Measurements from ENCODE around the gene ZNF217.

GRCh38 chr20:53569606-53570307, 23.9 kb downstream of the ZNF217 start:
- TF ChIP-seq EGR1 (conservative IDR thresholded peaks at IDR 0.05), result no peak
- TF ChIP-seq CTCF (IDR thresholded peaks at IDR 0.05 in 2 of 3, conservative IDR thresholded peaks at IDR 0.05 in 1 of 3; ENCODE audit: insufficient read depth in 2 of 3, low read depth in 1 of 3, low read length in 3 of 3), result no peak
- no peak for TF ChIP-seq BHLHE40 (IDR thresholded peaks at IDR 0.05; ENCODE audit: low read length)
- no peak for TF ChIP-seq KDM4B (IDR thresholded peaks at IDR 0.05; ENCODE audit: borderline replicate concordance in 2 of 2, low read depth in 1 of 2)
- TF ChIP-seq POLR2A (conservative IDR thresholded peaks at IDR 0.05), result no peak
- no peak for TF ChIP-seq E4F1 (CRISPR knock-in tag; IDR thresholded peaks at IDR 0.05; ENCODE audit: borderline replicate concordance)
- TF ChIP-seq ZKSCAN8 (CRISPR knock-in tag; IDR thresholded peaks at IDR 0.05), result no peak
